ENCODE data around the gene NTF4.
"Not testable (repeated sequence)": the region's sequence is repeated elsewhere in the genome, so short reads cannot be mapped to it uniquely, and the experiment has no call there.

The NTF4 gene

GRCh38 chr19:49086296-49086695 lies 21.7 kb upstream of the NTF4 start:
- no peak for DNase-seq

- no peak for DNase-seq
Measured at GRCh38 chr19:49085868-49086232, 21.2 kb upstream of the NTF4 start.

- peak; percentile 100 for DNase-seq
Measured at GRCh38 chr19:49085020-49085867, 20.6 kb upstream of the NTF4 start, which contains the start of gene SNRNP70. Gene SNRNP70 (plus strand): TSS chr19:49085451. CDS start chr19:49086415, 964 bp downstream.

- DNase-seq: no peak
Measured at GRCh38 chr19:49084206-49085019, 19.8 kb upstream of the NTF4 start.

- no peak for DNase-seq
Measured at GRCh38 chr19:49081273-49081672, 16.7 kb upstream of the NTF4 start.

- DNase-seq: no peak
Measured at GRCh38 chr19:49080392-49080791, 15.8 kb upstream of the NTF4 start.

- DNase-seq: not testable (repeated sequence)
Measured at GRCh38 chr19:49074869-49075268, 10.3 kb upstream of the NTF4 start.

GRCh38 chr19:49073514-49074378 lies 9.1 kb upstream of the NTF4 start:
- DNase-seq: no peak

GRCh38 chr19:49071860-49072547 lies 7.4 kb upstream of the NTF4 start:
- DNase-seq: no peak

GRCh38 chr19:49070416-49070815 lies 5.8 kb upstream of the NTF4 start:
- no peak for DNase-seq

- no peak for DNase-seq
Measured at GRCh38 chr19:49069026-49069425, 4.4 kb upstream of the NTF4 start.

- no peak for DNase-seq
Measured at GRCh38 chr19:49067554-49067953, 2.9 kb upstream of the NTF4 start.

GRCh38 chr19:49065905-49066512 lies 1.4 kb upstream of the NTF4 start:
- DNase-seq: no peak

- no peak for DNase-seq
Measured at GRCh38 chr19:49064029-49064629, 489 bp downstream of the NTF4 start.

- no peak for DNase-seq
Measured at GRCh38 chr19:49061445-49061844, 3.2 kb downstream of the NTF4 start.

- no peak for DNase-seq
Measured at GRCh38 chr19:49061000-49061399, 3.6 kb downstream of the NTF4 start.

GRCh38 chr19:49059053-49059452 lies 5.6 kb downstream of the NTF4 start:
- DNase-seq: no peak

GRCh38 chr19:49058562-49058961 lies 6.1 kb downstream of the NTF4 start:
- no peak for DNase-seq

GRCh38 chr19:49057636-49058234 lies 6.9 kb downstream of the NTF4 start, which contains the start of gene CGB7:
Gene CGB7 (minus strand): TSS chr19:49057749. CDS start chr19:49055375, 2,374 bp downstream.
- DNase-seq: no peak

GRCh38 chr19:49056902-49057596 lies 7.6 kb downstream of the NTF4 start:
- not testable (repeated sequence) for DNase-seq
